GM20000 (cell line): ENCODE results near the gene PGA5.
"Not testable (repeated sequence)": the region's sequence is repeated elsewhere in the genome, so short reads cannot be mapped to it uniquely, and the experiment has no call there.

ENCODE experiments used
- DNase-seq: peaks from one replicate; pipeline ENCODE4 v3.0.0; 2012; ENCODE audit warnings: low spot score
- TF ChIP-seq, protein P1 (sequence below): IDR thresholded peaks from 2 replicates; pipeline ENCODE4 v1.5.1; 2012; ENCODE audit warnings: mild to moderate bottlenecking, control low read depth; ENCODE audit errors: extremely low read depth, missing control alignments

Gene PGA5

DNA sequence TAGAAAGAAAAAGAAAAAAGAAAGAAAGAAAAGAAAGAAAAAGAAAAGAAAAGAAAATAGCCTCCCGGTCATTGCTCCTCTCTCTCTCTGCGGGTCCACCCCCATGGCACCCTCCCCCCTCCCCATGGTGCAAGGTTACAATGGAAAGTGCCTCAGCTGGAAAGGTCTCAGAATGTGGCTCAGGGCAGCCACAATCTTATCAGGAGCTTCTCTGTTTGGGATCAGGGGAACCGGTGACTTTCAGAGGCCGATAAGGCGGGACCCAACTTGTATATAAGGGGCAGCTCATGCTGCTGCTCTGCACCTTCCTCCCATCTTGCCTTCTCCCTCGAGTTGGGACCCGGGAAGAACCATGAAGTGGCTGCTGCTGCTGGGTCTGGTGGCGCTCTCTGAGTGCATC is at the start of gene PGA5:
PGA5 (plus strand) TSS at position 301 of the 400 bp plus-strand sequence; CDS start at position 353, 52 bp downstream.
- not testable (repeated sequence) for DNase-seq

- DNase-seq, result no peak
Measured at GRCh38 chr11:61193596-61193995, 47.4 kb upstream of the PGA5 start.

GRCh38 chr11:61194169-61194671 is 46.8 kb upstream of the PGA5 start:
- no peak for DNase-seq
- TF ChIP-seq, protein P1, sequence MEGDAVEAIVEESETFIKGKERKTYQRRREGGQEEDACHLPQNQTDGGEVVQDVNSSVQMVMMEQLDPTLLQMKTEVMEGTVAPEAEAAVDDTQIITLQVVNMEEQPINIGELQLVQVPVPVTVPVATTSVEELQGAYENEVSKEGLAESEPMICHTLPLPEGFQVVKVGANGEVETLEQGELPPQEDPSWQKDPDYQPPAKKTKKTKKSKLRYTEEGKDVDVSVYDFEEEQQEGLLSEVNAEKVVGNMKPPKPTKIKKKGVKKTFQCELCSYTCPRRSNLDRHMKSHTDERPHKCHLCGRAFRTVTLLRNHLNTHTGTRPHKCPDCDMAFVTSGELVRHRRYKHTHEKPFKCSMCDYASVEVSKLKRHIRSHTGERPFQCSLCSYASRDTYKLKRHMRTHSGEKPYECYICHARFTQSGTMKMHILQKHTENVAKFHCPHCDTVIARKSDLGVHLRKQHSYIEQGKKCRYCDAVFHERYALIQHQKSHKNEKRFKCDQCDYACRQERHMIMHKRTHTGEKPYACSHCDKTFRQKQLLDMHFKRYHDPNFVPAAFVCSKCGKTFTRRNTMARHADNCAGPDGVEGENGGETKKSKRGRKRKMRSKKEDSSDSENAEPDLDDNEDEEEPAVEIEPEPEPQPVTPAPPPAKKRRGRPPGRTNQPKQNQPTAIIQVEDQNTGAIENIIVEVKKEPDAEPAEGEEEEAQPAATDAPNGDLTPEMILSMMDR, result no peak

More at GRCh38 chr11:61193596-61193995, 47.4 kb upstream of the PGA5 start:
- TF ChIP-seq, protein P1, result no peak

GRCh38 chr11:61194981-61195695 is 45.8 kb upstream of the PGA5 start:
- DNase-seq, result no peak
- TF ChIP-seq, protein P1, result no peak

GRCh38 chr11:61195719-61196118 is 45.3 kb upstream of the PGA5 start:
- TF ChIP-seq, protein P1, result no peak
- DNase-seq, result no peak

- TF ChIP-seq, protein P1, result no peak
- DNase-seq, result no peak
Measured at GRCh38 chr11:61198361-61198760, 42.6 kb upstream of the PGA5 start.

DNA sequence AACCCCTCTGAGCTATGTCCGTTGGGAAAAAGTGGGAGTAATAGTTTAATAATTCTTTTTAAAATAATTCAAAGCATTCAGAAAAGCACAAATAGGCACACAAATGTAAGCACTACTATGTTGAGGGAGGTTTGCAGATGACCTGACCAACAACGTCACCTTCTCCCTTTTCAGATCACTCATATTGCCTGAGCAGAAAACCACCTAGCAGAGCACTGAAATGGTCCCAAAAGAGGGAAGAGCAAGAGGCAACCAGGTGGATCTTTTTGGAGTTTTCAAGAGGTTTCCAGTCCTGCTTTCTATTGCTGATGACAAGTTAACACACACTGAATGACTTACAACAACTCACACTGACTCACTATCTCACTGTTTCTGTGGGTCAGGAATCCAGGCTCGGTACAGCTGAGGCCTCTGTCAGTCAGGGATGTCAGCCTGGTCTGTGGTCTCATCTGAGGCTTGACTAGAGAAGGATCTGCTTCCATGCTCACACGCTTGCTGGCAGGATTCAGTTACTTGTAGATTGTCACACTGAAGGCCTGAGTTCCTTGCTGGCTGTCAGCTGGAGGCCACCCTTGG is 41.9 kb upstream of the PGA5 start:
- no peak for DNase-seq
- TF ChIP-seq, protein P1, result no peak
